HepG2 (cell line): ENCODE measurements around the gene PPFIA3. TPM values are rescaled to one million over a fixed set of nuclear protein-coding genes. Genes with fewer than 3 reads are reported as not detected.

ENCODE experiments used
- CHD4 ChIP-seq: fragments of 200-600 bp; sonication (generic); IDR thresholded peaks from 2 replicates; pipeline ENCODE4 v1.7.0; 2017; ENCODE audit warnings: mild to moderate bottlenecking, low read length, borderline replicate concordance
- CREM ChIP-seq, 2 experiments: sonication (generic) in 1 of 2; formaldehyde crosslinking in 1 of 2; IDR thresholded peaks; 2 replicates each; pipeline versions ENCODE4 v1.4.0 to v1.6.1; 2016 to 2020; ENCODE audit warnings: antibody characterized with exemption in 1 of 2, mild to moderate bottlenecking in 1 of 2, missing genetic modification reagents in 1 of 2
- JARID2 ChIP-seq: sonication (generic); formaldehyde crosslinking; IDR thresholded peaks from 2 replicates; pipeline ENCODE4 v1.8.1; 2023; ENCODE audit warnings: missing genetic modification reagents, inconsistent platforms; ENCODE audit not compliant: insufficient replicate concordance
- MAZ ChIP-seq, 2 experiments: sonication (generic) in 1 of 2; formaldehyde crosslinking in 1 of 2; IDR thresholded peaks; 2 replicates each; pipeline versions ENCODE4 v1.5.0 to v1.6.1; 2012 to 2020; ENCODE audit warnings: low read depth in 2 of 2, mild to moderate bottlenecking in 2 of 2, borderline replicate concordance in 1 of 2, improper control_type of control experiment in 1 of 2, low read length in 1 of 2, missing genetic modification reagents in 1 of 2, moderate library complexity in 1 of 2
- SATB2 ChIP-seq: sonication (generic); formaldehyde crosslinking; IDR thresholded peaks from 2 replicates; pipeline ENCODE4 v1.5.0; 2020; ENCODE audit warnings: missing genetic modification reagents
- ZBTB8A ChIP-seq: sonication (generic); formaldehyde crosslinking; IDR thresholded peaks from 2 replicates; pipeline ENCODE4 v1.4.0; 2020; ENCODE audit warnings: mild to moderate bottlenecking, low read depth, missing genetic modification reagents, borderline replicate concordance
- ZFAT ChIP-seq: sonication (generic); formaldehyde crosslinking; conservative IDR thresholded peaks from 2 replicates; pipeline ENCODE4 v1.8.1; 2023; ENCODE audit warnings: missing genetic modification reagents, inconsistent platforms
- ZNF441 ChIP-seq: sonication (generic); formaldehyde crosslinking; IDR thresholded peaks from 2 replicates; pipeline ENCODE4 v1.7.0; 2021; ENCODE audit warnings: missing genetic modification reagents, borderline replicate concordance
- ZNF670 ChIP-seq: sonication (generic); formaldehyde crosslinking; IDR thresholded peaks from 2 replicates; pipeline ENCODE4 v1.8.0; 2022; ENCODE audit warnings: mild to moderate bottlenecking, missing genetic modification reagents, borderline replicate concordance
- ZNF720 ChIP-seq: sonication (generic); formaldehyde crosslinking; IDR thresholded peaks from 2 replicates; pipeline ENCODE4 v1.4.0; 2020; ENCODE audit warnings: missing genetic modification reagents
- ZNF839 ChIP-seq: sonication (generic); formaldehyde crosslinking; IDR thresholded peaks from 2 replicates; pipeline ENCODE4 v1.4.0; 2020; ENCODE audit warnings: missing genetic modification reagents, mild to moderate bottlenecking, borderline replicate concordance
- polyA plus RNA-seq, 8 experiments: library from polyadenylated mRNA; depleted of rRNA in 3 of 8; stranded (reverse) in 7 of 8; unstranded in 1 of 8; fragments of >200 nt; fragmentation: Illumina TruSeq in 4 of 8; extraction: Trizol in 4 of 8; gene quantifications; 2 replicates each; pipeline versions ENCODE4 v1.2.1 to v1.2.3, GENCODE V29; 2011 to 2016; ENCODE audit warnings: low read depth in 4 of 8, missing spikeins in 1 of 8, mixed read lengths in 1 of 8; ENCODE audit not compliant: insufficient read depth in 1 of 8
- total RNA-seq, 5 experiments: library from RNA; depleted of rRNA; stranded (reverse); fragments of >200 nt; fragmentation: Illumina TruSeq; extraction: Trizol; gene quantifications; 2 replicates each; pipeline ENCODE4 v1.2.3, GENCODE V29; 2016; ENCODE audit warnings: low read depth in 1 of 5
- TF ChIP-seq, protein P1 (sequence below): sonication (generic); formaldehyde crosslinking; IDR thresholded peaks from 2 replicates; pipeline ENCODE4 v1.4.0; 2020; ENCODE audit warnings: missing genetic modification reagents, borderline replicate concordance
- TF ChIP-seq, protein P2 (sequence below): sonication (generic); formaldehyde crosslinking; conservative IDR thresholded peaks from 2 replicates; pipeline ENCODE4 v1.4.0; 2020; ENCODE audit warnings: missing genetic modification reagents
- TF ChIP-seq, protein P3 (sequence below), 2 experiments: sonication (generic) in 1 of 2; formaldehyde crosslinking in 1 of 2; IDR thresholded peaks; 2 replicates each; pipeline versions ENCODE4 v1.4.0 to v1.6.1; 2016 to 2020; ENCODE audit warnings: borderline replicate concordance in 1 of 2, low read depth in 1 of 2, mild to moderate bottlenecking in 1 of 2, missing genetic modification reagents in 1 of 2
- TF ChIP-seq, protein P4 (sequence below): sonication (generic); formaldehyde crosslinking; IDR thresholded peaks from 2 replicates; pipeline ENCODE4 v1.5.1; 2020; ENCODE audit warnings: missing genetic modification reagents, mild to moderate bottlenecking, borderline replicate concordance

The PPFIA3 gene
- total and polyA plus RNA-seq, 2 of the 13 experiments (the other 11 are each of a cell fraction or from before 2014, with no cell fraction given), result 6.7 to 8.6 TPM

DNA sequence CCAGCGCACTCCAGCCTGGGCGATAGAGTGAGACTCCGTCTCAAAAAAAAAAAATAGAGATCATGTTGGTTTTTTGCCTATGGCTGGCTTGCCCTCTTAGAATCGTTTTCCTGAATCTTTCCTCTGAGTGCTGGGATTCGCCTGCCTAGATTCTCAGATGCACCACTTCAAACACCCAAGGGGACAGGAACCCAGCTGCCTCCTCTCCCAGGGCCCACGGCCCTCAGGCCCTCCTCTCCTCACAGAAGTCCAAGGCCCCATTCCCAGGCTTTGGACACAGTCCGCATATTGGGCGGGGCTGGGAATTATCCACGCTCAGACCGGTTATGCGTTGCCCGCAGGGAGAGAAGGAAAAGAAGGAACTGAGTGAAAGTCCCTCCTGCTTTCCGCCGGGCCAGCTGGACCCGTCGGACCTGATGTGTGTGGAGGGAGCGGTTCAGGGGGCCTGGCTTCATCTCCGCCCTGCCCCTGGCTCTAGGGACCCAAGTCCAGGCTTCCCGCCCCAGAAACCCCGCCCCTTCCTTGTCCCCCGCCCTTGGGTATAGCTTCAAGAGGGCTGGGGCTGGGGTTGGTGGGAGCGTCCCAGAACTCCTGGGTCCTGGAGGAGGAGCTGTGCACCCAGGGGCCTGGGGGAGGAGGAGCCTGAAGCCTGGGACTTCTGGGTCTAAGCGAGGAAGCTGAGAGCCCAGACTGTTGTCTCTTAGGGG is 5.8 kb downstream of the PPFIA3 start (continued):
- TF ChIP-seq, protein P1, sequence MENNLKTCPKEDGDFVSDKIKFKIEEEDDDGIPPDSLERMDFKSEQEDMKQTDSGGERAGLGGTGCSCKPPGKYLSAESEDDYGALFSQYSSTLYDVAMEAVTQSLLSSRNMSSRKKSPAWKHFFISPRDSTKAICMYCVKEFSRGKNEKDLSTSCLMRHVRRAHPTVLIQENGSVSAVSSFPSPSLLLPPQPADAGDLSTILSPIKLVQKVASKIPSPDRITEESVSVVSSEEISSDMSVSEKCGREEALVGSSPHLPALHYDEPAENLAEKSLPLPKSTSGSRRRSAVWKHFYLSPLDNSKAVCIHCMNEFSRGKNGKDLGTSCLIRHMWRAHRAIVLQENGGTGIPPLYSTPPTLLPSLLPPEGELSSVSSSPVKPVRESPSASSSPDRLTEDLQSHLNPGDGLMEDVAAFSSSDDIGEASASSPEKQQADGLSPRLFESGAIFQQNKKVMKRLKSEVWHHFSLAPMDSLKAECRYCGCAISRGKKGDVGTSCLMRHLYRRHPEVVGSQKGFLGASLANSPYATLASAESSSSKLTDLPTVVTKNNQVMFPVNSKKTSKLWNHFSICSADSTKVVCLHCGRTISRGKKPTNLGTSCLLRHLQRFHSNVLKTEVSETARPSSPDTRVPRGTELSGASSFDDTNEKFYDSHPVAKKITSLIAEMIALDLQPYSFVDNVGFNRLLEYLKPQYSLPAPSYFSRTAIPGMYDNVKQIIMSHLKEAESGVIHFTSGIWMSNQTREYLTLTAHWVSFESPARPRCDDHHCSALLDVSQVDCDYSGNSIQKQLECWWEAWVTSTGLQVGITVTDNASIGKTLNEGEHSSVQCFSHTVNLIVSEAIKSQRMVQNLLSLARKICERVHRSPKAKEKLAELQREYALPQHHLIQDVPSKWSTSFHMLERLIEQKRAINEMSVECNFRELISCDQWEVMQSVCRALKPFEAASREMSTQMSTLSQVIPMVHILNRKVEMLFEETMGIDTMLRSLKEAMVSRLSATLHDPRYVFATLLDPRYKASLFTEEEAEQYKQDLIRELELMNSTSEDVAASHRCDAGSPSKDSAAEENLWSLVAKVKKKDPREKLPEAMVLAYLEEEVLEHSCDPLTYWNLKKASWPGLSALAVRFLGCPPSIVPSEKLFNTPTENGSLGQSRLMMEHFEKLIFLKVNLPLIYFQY (CRISPR knock-in tag), result peak; percentile 70; the same call in 1 of the 2 replicates
- no peak for TF ChIP-seq ZNF720 (CRISPR knock-in tag)
- no peak for TF ChIP-seq ZBTB8A (CRISPR knock-in tag)
- TF ChIP-seq ZNF839 (CRISPR knock-in tag), result no peak
- TF ChIP-seq, protein P2, sequence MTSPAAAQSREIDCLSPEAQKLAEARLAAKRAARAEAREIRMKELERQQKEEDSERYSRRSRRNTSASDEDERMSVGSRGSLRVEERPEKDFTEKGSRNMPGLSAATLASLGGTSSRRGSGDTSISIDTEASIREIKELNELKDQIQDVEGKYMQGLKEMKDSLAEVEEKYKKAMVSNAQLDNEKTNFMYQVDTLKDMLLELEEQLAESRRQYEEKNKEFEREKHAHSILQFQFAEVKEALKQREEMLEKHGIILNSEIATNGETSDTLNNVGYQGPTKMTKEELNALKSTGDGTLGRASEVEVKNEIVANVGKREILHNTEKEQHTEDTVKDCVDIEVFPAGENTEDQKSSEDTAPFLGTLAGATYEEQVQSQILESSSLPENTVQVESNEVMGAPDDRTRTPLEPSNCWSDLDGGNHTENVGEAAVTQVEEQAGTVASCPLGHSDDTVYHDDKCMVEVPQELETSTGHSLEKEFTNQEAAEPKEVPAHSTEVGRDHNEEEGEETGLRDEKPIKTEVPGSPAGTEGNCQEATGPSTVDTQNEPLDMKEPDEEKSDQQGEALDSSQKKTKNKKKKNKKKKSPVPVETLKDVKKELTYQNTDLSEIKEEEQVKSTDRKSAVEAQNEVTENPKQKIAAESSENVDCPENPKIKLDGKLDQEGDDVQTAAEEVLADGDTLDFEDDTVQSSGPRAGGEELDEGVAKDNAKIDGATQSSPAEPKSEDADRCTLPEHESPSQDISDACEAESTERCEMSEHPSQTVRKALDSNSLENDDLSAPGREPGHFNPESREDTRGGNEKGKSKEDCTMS (CRISPR knock-in tag), result no peak
- peak; percentile 95; the same call in 1 of the 2 replicates for TF ChIP-seq ZNF441
- peak; percentile 34; the same call in 1 of the 2 replicates for TF ChIP-seq CREM (IDR thresholded peaks at IDR 0.05)
- TF ChIP-seq CREM (CRISPR knock-in tag; IDR thresholded peaks at IDR 0.05), result no peak
- TF ChIP-seq SATB2 (CRISPR knock-in tag), result no peak
- TF ChIP-seq, protein P3, sequence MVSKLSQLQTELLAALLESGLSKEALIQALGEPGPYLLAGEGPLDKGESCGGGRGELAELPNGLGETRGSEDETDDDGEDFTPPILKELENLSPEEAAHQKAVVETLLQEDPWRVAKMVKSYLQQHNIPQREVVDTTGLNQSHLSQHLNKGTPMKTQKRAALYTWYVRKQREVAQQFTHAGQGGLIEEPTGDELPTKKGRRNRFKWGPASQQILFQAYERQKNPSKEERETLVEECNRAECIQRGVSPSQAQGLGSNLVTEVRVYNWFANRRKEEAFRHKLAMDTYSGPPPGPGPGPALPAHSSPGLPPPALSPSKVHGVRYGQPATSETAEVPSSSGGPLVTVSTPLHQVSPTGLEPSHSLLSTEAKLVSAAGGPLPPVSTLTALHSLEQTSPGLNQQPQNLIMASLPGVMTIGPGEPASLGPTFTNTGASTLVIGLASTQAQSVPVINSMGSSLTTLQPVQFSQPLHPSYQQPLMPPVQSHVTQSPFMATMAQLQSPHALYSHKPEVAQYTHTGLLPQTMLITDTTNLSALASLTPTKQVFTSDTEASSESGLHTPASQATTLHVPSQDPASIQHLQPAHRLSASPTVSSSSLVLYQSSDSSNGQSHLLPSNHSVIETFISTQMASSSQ (IDR thresholded peaks at IDR 0.05; ENCODE audit: low read depth), result no peak
- TF ChIP-seq, protein P3 (CRISPR knock-in tag; IDR thresholded peaks at IDR 0.05; ENCODE audit: borderline replicate concordance), result no peak
- no peak for TF ChIP-seq MAZ (IDR thresholded peaks at IDR 0.05; ENCODE audit: borderline replicate concordance, low read depth, low read length)
- TF ChIP-seq MAZ (CRISPR knock-in tag; IDR thresholded peaks at IDR 0.05; ENCODE audit: low read depth), result 0 out of 2 replicates have a peak, but pooled peaks have one; percentile 24
- no peak for TF ChIP-seq ZFAT (CRISPR knock-in tag)
- TF ChIP-seq CHD4, result no peak
- no peak for TF ChIP-seq JARID2 (CRISPR knock-in tag)
- TF ChIP-seq ZNF670 (CRISPR knock-in tag), result no peak
- TF ChIP-seq, protein P4, sequence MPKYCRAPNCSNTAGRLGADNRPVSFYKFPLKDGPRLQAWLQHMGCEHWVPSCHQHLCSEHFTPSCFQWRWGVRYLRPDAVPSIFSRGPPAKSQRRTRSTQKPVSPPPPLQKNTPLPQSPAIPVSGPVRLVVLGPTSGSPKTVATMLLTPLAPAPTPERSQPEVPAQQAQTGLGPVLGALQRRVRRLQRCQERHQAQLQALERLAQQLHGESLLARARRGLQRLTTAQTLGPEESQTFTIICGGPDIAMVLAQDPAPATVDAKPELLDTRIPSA, result no peak
